ENCODE measurements around the gene FLRT1. TPM values are rescaled to one million over a fixed set of nuclear protein-coding genes. Genes with fewer than 3 reads are reported as not detected.

Gene FLRT1
- total RNA-seq, 1 experiment from 2014 or later, result 0.31 TPM

DNA sequence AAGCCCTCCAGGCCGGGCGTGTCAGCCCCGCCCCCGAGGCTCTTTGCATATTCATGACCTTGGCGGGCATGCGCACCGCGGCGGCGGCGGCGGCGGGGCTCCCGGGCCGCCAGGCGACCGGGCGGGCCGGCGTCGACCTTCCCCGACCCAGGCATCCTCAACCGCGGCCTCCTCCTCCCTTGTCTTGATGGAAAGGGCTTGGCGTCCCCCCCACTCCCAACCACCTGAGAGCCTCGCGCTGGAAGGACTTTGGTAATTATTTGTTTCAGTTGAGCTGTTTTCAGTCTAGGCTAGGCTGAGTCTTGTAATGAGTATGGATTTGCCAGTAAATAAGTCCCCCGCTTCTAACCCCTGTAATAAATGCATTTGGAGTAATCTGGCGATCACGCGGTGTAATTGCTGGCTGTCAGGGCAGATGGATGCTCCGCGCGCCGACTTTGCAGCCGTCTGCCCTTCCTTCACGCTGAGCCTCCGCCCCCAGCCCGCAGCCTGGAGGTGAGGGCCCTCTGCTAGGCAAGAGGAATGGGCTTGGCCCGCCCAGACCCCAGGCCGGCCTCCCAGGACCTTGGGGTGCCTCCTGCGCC is 25.2 kb downstream of the FLRT1 start:
- no peak overlapping the region for H3K18ac ChIP-seq (ENCODE audit: insufficient read length, low read depth, low read length)
- H3K23me2 ChIP-seq (ENCODE audit: insufficient read length, low read depth, low read length, poor library complexity, severe bottlenecking), result peaks cover 10% of the 10 kb centered on the region
- H2BK120ac ChIP-seq (ENCODE audit: low read depth, low read length, poor library complexity, severe bottlenecking), result no peak overlapping the region
- no peak overlapping the region for H3K9ac ChIP-seq (ENCODE audit: extremely low read depth, insufficient read length, low read length)
- H3K4me3 Mint-ChIP-seq, result peak overlapping the region; percentile 53 to 83
- H3K79me2 ChIP-seq (ENCODE audit: insufficient read depth, low read length), result no peaks in the 10 kb centered on the region
- no peaks in the 10 kb centered on the region for H3K9me3 ChIP-seq (ENCODE audit: control insufficient read depth, low read depth, low read length)
- H3K4me1 Mint-ChIP-seq, result peaks cover 5 to 10% of the 10 kb centered on the region in 2 experiments; a peak in 3 of 4 replicates
- DNase-seq, result peak; percentile 73
- no peak overlapping the region for H2BK15ac ChIP-seq (ENCODE audit: low read depth, low read length)
- no peaks in the 10 kb centered on the region for H3K9me3 Mint-ChIP-seq
- no peak overlapping the region for H3K4ac ChIP-seq (ENCODE audit: low read depth, low read length)
- no peak overlapping the region for H3K27ac ChIP-seq (ENCODE audit: insufficient read length, low read depth, low read length)
- peaks cover 90% of the 10 kb centered on the region for H3K27me3 Mint-ChIP-seq (ENCODE audit: low read depth)
- no peak overlapping the region for H2AFZ ChIP-seq (ENCODE audit: low read length)
- H4K5ac ChIP-seq (ENCODE audit: insufficient read length, low read depth, low read length), result no peak overlapping the region
- H2BK20ac ChIP-seq (ENCODE audit: low read depth, low read length, poor library complexity, severe bottlenecking), result no peak overlapping the region
- H3T11ph ChIP-seq (ENCODE audit: low read length), result no peak overlapping the region
- H4K91ac ChIP-seq (ENCODE audit: insufficient read length, low read depth, low read length), result no peak overlapping the region
- H3K36me3 Mint-ChIP-seq (ENCODE audit: insufficient read depth in 1 of 3, low read depth in 3 of 3), result no peaks in the 10 kb centered on the region
- no peak overlapping the region for H2BK12ac ChIP-seq (ENCODE audit: insufficient read length, low read depth, low read length)
- TF ChIP-seq, protein P1, sequence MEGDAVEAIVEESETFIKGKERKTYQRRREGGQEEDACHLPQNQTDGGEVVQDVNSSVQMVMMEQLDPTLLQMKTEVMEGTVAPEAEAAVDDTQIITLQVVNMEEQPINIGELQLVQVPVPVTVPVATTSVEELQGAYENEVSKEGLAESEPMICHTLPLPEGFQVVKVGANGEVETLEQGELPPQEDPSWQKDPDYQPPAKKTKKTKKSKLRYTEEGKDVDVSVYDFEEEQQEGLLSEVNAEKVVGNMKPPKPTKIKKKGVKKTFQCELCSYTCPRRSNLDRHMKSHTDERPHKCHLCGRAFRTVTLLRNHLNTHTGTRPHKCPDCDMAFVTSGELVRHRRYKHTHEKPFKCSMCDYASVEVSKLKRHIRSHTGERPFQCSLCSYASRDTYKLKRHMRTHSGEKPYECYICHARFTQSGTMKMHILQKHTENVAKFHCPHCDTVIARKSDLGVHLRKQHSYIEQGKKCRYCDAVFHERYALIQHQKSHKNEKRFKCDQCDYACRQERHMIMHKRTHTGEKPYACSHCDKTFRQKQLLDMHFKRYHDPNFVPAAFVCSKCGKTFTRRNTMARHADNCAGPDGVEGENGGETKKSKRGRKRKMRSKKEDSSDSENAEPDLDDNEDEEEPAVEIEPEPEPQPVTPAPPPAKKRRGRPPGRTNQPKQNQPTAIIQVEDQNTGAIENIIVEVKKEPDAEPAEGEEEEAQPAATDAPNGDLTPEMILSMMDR (conservative IDR thresholded peaks at IDR 0.05), result no peak
- H2BK5ac ChIP-seq (ENCODE audit: insufficient read length, low read length), result no peak overlapping the region
- H2AK5ac ChIP-seq (ENCODE audit: insufficient read length, low read length), result no peak overlapping the region
- H3K27ac Mint-ChIP-seq, result no peak overlapping the region
- H3K4me2 ChIP-seq (ENCODE audit: insufficient read depth, insufficient read length, low read length), result peak overlapping the region; percentile 73
- no peak overlapping the region for H3K56ac ChIP-seq (ENCODE audit: insufficient read length, low read depth, low read length)
- no peaks in the 10 kb centered on the region for H4K20me1 ChIP-seq (ENCODE audit: control insufficient read depth, insufficient read depth, insufficient read length)
- no peak overlapping the region for H3K14ac ChIP-seq (ENCODE audit: insufficient read depth, low read length)
- H3K79me1 ChIP-seq (ENCODE audit: insufficient read depth, low read depth, low read length, poor library complexity, severe bottlenecking), result no peaks in the 10 kb centered on the region
- H3K27me3 ChIP-seq (ENCODE audit: insufficient read depth, low read length), result peaks cover 17% of the 10 kb centered on the region; the same call in 1 of the 2 replicates
- H3K23ac ChIP-seq (ENCODE audit: insufficient read length, low read depth, low read length), result no peak overlapping the region
- WGBS (ENCODE audit: extremely low coverage, insufficient read length, low lambda C conversion rate), result no CpG with 5 or more reads among the region's 42 CpGs
- H4K8ac ChIP-seq (replicated peaks; ENCODE audit: insufficient read length, low read depth, low read length), result no peak overlapping the region
- H3K4me1 ChIP-seq (ENCODE audit: insufficient read depth, low read length), result no peaks in the 10 kb centered on the region

Data from H9 (cell line).